Activated naive CD8-positive, alpha-beta T cell treated with anti-CD3 and anti-CD28 coated beads for 36 hours (primary cell): ENCODE measurements around the gene PALB2. TPM values are rescaled to one million over a fixed set of nuclear protein-coding genes. Genes with fewer than 3 reads are reported as not detected.
A peak's percentile ranks its signal among the peaks of the same experiment; 100 is the strongest.

Experiments
- DNase-seq: peaks from one replicate; pipeline ENCODE4 v3.0.0; 2021
- H3K27ac Mint-ChIP-seq: one replicate; pipeline ENCODE4 v1.8.0; 2022; ENCODE audit warnings: mild to moderate bottlenecking, moderate library complexity, mixed read lengths
- H3K27me3 Mint-ChIP-seq: one replicate; pipeline ENCODE4 v1.8.0; 2022; ENCODE audit warnings: mild to moderate bottlenecking, mixed read lengths
- H3K36me3 Mint-ChIP-seq: one replicate; pipeline ENCODE4 v1.8.0; 2021; ENCODE audit warnings: mild to moderate bottlenecking, mixed read lengths
- H3K4me1 Mint-ChIP-seq: one replicate; pipeline ENCODE4 v1.8.0; 2021; ENCODE audit warnings: mixed read lengths
- H3K4me3 Mint-ChIP-seq: one replicate; pipeline ENCODE4 v1.8.0; 2022; ENCODE audit warnings: mild to moderate bottlenecking, moderate library complexity, mixed read lengths
- H3K9me3 Mint-ChIP-seq: one replicate; pipeline ENCODE4 v1.8.0; 2022; ENCODE audit warnings: mixed read lengths
- total RNA-seq, 2 experiments: library from RNA; stranded (reverse); gene quantifications; one replicate each; pipeline ENCODE4 v1.2.3, GENCODE V29; 2021

PALB2 gene
- total RNA-seq, 2 experiments from 2014 or later = 30.9 to 32.4 TPM

DNA sequence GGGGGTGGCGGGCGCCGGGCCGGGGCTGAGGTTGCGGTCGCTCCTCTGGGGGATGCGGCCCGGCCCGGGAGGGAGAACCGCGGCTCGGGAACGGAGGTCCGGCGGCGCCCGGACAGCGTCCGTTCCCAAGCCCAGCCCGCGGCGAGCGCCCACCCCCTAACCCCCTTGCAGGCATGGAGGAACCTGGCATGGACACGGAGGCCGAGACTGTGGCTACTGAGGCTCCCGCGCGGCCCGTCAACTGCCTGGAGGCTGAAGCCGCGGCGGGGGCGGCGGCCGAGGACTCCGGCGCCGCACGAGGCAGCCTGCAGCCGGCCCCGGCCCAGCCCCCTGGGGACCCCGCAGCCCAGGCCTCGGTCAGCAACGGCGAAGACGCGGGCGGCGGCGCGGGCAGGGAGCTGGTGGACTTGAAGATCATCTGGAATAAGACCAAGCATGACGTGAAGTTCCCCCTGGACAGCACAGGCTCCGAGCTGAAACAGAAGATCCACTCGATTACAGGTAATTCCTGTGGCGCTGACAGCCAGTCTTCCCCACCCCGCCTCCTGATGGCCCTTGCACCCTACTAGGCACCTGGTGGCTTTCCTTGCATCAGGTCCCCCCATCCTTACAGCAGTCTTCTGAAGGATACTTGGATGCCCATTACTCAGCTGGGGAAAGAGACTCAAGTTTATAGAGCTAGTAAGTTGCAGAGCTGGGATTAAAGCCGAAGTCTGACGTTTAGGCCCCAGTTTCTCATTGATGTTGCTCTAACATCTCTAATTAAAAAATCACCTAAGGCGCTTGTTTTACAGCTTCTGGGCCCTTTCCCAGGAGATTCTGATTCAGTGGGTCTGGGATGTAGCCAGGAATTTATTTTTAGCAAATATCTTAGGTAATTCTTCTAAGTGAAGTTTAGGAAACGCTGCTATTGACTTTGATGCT, 83.1 kb downstream of the PALB2 start:
- H3K36me3 Mint-ChIP-seq = peaks cover 24% of the 10 kb centered on the region
- no peak for DNase-seq
- peak overlapping the region; percentile 82 for H3K27ac Mint-ChIP-seq
- no peaks in the 10 kb centered on the region for H3K27me3 Mint-ChIP-seq
- H3K4me1 Mint-ChIP-seq = peaks cover 39% of the 10 kb centered on the region
- peaks cover 1% of the 10 kb centered on the region for H3K9me3 Mint-ChIP-seq
- H3K4me3 Mint-ChIP-seq = peak overlapping the region; percentile 93

DNA sequence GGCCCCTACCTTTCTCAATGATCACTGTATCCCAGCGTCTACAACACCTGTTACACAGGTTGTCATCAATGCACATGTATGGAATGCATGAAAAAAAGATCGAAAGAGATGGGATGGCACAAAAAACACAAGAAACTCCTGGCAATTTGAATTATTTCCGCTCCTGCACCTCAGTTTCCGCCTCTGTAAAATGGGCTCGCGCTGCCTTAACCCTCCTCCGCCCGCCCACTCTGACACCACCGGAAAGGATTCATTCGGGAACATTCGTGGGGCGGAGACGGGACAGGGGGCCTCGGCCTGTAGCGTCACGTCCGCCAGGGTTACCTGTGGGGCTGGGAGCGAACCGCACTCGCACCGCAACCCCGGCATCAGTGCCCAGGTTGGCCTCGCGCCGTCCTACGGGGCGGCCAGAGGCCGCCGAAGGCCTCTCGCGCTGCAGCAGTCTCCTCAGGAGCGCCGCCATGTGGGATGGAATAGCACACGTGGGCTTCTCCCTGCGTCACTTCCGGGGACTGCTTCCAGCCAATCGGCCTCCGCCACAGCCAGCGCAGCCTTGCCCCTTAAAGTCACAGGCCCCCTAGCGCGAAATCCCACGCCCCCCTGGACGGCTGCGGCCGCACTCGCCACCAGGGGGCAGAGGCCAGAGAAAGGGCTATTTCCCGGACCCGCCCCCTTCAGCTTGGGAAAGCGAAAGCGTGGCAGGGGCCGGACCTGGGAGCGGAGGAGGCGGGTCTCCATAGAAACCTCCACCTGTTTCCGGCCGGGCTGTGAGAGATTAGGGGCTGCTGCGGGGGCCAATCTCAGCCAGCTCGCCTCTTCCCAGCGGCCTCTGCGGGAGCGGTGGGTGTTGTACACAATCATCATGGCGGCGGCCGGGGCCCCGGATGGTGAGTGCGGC, 84.0 kb downstream of the PALB2 start, which contains the start of the genes EARS2 and UBFD1:
Gene EARS2, minus strand, starts transcription at position 470 of the 898 bp plus-strand sequence. Its CDS starts 7 bp downstream, at position 463.
Gene UBFD1, plus strand, starts transcription at position 847 of the 898 bp plus-strand sequence. Its CDS starts 16 bp downstream, at position 863.
- Mint-ChIP-seq H3K27ac (peak within 1 kb of the TSS; percentile 93), H3K27me3 (no peaks in the 10 kb centered on the region), H3K4me1 (peaks cover 39% of the 10 kb centered on the region), H3K4me3 (peak within 1 kb of the TSS; percentile 93), H3K36me3 (peaks cover 21% of the 10 kb centered on the region), H3K9me3 (peaks cover 1% of the 10 kb centered on the region)
- DNase-seq = peak; percentile 100

DNA sequence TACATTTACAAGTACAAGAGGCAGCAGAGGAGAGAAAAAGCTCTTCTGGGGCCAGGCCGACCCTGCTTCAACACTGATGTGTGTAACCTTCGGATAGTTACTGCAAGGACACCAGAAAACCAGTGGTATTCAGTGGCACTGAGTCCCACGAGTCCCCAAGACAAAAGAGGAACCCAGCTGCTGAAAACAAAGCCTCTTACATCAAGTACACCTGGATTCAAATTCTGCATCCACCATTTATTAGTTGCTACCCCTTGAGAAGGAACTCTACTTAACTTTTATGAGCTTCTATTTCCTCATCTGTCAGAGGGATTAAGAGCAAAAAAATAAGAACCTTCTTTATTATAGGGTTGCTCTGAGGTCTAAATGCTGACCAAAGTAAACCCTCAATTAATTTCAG, 86.6 kb downstream of the PALB2 start:
- Mint-ChIP-seq H3K27me3 (no peaks in the 10 kb centered on the region), H3K4me3 (no peak overlapping the region), H3K4me1 (peaks cover 27% of the 10 kb centered on the region), H3K27ac (no peak overlapping the region), H3K36me3 (peaks cover 31% of the 10 kb centered on the region), H3K9me3 (peaks cover 1% of the 10 kb centered on the region)
- no peak for DNase-seq

Other genes starting within 250 kb of the PALB2 start
- 10 to 100 TPM; 14.0 to 14.1 TPM for gene COG7, start 188.1 kb downstream of the PALB2 start, total RNA-seq
- 10 to 100 TPM; 70.9 to 80.9 TPM for gene GGA2, start 130.8 kb downstream of the PALB2 start, total RNA-seq
- 10 to 100 TPM; 25.2 to 30.4 TPM for gene EARS2, start 84.0 kb downstream of the PALB2 start, total RNA-seq
- gene UBFD1, start 83.6 kb downstream of the PALB2 start, total RNA-seq = 10 to 100 TPM; 60.4 to 62.7 TPM
- 100 to 1,000 TPM; 175 to 183 TPM for gene NDUFAB1, start 45.0 kb downstream of the PALB2 start, total RNA-seq
- gene DCTN5, start 156 bp upstream of the PALB2 start, total RNA-seq = 10 to 100 TPM; 81.3 to 88.0 TPM
- gene PLK1, start 37.6 kb upstream of the PALB2 start, total RNA-seq = 10 to 100 TPM; 96.5 to 97.8 TPM
- not detected for gene ERN2, start 71.9 kb upstream of the PALB2 start, total RNA-seq
- not detected for gene CHP2, start 113.7 kb upstream of the PALB2 start, total RNA-seq
- gene PRKCB, start 194.7 kb upstream of the PALB2 start, total RNA-seq = 10 to 100 TPM; 75.8 to 82.6 TPM